MCF 10A (cell line): ENCODE results near the gene GADD45B. TPM values are rescaled to one million over a fixed set of nuclear protein-coding genes. Genes with fewer than 3 reads are reported as not detected.

Source experiments
- BruUV-seq: library from RNA; stranded (reverse); fragments of 400-500 nt; replicated peaks from 2 replicates; lab custom pipeline; 2021; lab: Mats Ljungman, UMichigan
- CTCF ChIA-PET: fragments of 300-600 bp; sonication (Branson Sonifier 250); formaldehyde crosslinking; extraction: SDS; loops from one replicate; lab custom pipeline; 2021; ENCODE audit warnings: antibody characterized with exemption, inconsistent platforms; lab: Yijun Ruan, JAX
- POLR2A ChIA-PET: fragments of 300-600, 350-650 bp; sonication (Branson Sonifier 250); formaldehyde crosslinking; extraction: SDS; loops from one replicate; lab custom pipeline; 2020; ENCODE audit warnings: antibody characterized with exemption, inconsistent platforms; lab: Yijun Ruan, JAX
- DNase-seq: peaks from one replicate; pipeline ENCODE4 v3.0.0-alpha.2; 2018; ENCODE audit not compliant: unreplicated experiment
- H3K27ac Mint-ChIP-seq: one replicate; pipeline ENCODE4 v1.8.0; 2022; ENCODE audit warnings: mild to moderate bottlenecking, low read depth, mixed read lengths; ENCODE audit not compliant: unreplicated experiment
- H3K27me3 Mint-ChIP-seq: one replicate; pipeline ENCODE4 v1.8.0; 2022; ENCODE audit warnings: mixed read lengths; ENCODE audit not compliant: insufficient read depth, unreplicated experiment
- H3K36me3 Mint-ChIP-seq: one replicate; pipeline ENCODE4 v1.8.0; 2022; ENCODE audit warnings: mild to moderate bottlenecking, moderate library complexity, mixed read lengths; ENCODE audit not compliant: insufficient read depth, unreplicated experiment
- H3K4me1 Mint-ChIP-seq: one replicate; pipeline ENCODE4 v1.8.0; 2022; ENCODE audit warnings: mixed read lengths; ENCODE audit not compliant: insufficient read depth, unreplicated experiment
- H3K4me3 Mint-ChIP-seq: one replicate; pipeline ENCODE4 v1.8.0; 2022; ENCODE audit warnings: mild to moderate bottlenecking, moderate library complexity, mixed read lengths; ENCODE audit not compliant: unreplicated experiment
- H3K9me3 Mint-ChIP-seq: one replicate; pipeline ENCODE4 v1.8.0; 2022; ENCODE audit warnings: mixed read lengths; ENCODE audit not compliant: unreplicated experiment
- CTCF ChIP-seq: fragments of 200-600 bp; IDR thresholded peaks from one replicate; pipeline ENCODE4 v1.8.0; 2022; ENCODE audit warnings: antibody characterized with exemption, mild to moderate bottlenecking; ENCODE audit not compliant: unreplicated experiment
- intact Hi-C: fragments of 100-400 bp; cut with micrococcal nuclease; formaldehyde crosslinking; loops from 2 replicates; pipeline ENCODE4 v1.14.1; 2022
- total RNA-seq: library from RNA; stranded (reverse); gene quantifications from 2 replicates; pipeline ENCODE4 v1.2.3, GENCODE V29; 2022

The GADD45B gene
- total RNA-seq, 1 experiment from 2014 or later, result 53.8 TPM

DNA sequence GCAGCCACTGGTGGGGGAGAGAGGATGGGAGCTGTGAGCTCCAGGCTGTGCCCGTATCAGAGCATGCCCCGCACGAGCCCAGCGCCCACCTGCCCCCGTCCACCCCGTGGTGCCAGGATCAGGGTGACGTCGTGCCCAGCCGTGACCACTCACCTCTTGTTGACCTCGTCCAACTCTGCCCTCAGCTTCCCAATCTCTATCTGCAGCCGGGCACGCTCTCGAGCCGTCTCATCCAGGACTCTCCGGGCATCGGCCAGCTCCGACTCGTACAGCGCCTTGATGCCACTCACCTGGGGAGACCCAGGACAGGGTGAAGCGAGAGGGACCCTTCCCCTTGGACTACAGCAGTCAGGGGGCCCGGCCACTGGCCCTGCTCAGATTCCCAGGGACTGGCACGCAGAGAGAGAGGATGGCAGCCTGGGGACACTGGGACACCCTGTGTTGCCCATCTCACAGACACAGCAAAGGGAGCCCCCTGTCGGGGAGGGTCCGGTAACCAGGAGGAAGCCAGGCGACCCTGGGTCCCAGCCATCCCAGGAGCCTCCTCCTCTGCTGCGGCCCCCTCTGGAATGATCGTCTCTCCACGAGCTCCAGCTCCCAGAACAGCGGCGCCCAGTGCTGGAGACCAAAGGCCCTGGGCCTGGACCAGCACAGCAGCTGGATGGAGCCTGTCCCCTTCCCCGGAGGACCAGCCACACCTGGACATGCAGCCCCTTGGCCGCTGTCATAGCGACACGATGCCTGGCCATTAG is 31.5 kb upstream of the GADD45B start:
- no peaks in the 10 kb centered on the region for H3K4me1 Mint-ChIP-seq
- BruUV-seq, result no TSS peak
- no peak overlapping the region for H3K27ac Mint-ChIP-seq
- TF ChIP-seq CTCF, result no peak
- ChIA-PET CTCF (no interaction called here), POLR2A (interaction anchor here (1.1 kb wide), 1 partner anchor 17 kb away, joined by 5 read pairs; the partner anchor contains the start of gene TIMM13)
- no peak overlapping the region for H3K4me3 Mint-ChIP-seq
- H3K9me3 Mint-ChIP-seq, result peaks cover 8% of the 10 kb centered on the region
- intact Hi-C loops, result no loop called here
- no peak for DNase-seq
- H3K36me3 Mint-ChIP-seq, result peaks cover 27% of the 10 kb centered on the region
- no peaks in the 10 kb centered on the region for H3K27me3 Mint-ChIP-seq

GRCh38 chr19:2446381-2446780 is 29.5 kb upstream of the GADD45B start:
- intact Hi-C loops, result no loop called here
- Mint-ChIP-seq H3K9me3 (no peaks in the 10 kb centered on the region), H3K4me1 (no peaks in the 10 kb centered on the region), H3K4me3 (no peak overlapping the region), H3K27ac (no peak overlapping the region), H3K27me3 (no peaks in the 10 kb centered on the region), H3K36me3 (peaks cover 27% of the 10 kb centered on the region)
- CTCF ChIA-PET, result interaction anchor here (0.7 kb wide), 1 partner anchor 190 kb away, joined by 4 read pairs; no protein-coding TSS in a partner anchor
- no peak for DNase-seq
- no peak for TF ChIP-seq CTCF
- BruUV-seq, result no TSS peak
- POLR2A ChIA-PET, result no interaction called here

DNA sequence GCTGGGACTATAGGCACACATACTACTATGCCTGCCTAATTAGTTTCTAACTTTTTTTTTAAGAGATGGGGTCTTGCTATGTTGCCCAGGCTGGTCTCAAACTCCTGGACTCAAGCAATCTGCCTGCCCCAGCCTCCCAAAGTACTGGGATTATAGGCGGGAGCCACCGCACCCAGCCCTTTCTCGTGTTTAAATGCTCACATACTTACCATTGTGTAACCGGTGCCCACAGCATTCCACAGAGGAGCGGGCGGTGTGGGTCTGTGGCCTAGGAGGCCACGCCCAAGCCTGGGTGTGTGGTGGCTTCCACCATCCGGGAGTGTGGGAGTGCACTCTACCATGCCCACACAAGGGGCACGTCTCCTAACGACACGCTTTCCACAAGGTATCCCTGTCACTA is 26.9 kb upstream of the GADD45B start:
- intact Hi-C loops, result no loop called here
- CTCF ChIA-PET, result no interaction called here
- Mint-ChIP-seq H3K36me3 (peaks cover 22% of the 10 kb centered on the region), H3K27me3 (no peaks in the 10 kb centered on the region), H3K27ac (no peak overlapping the region), H3K9me3 (no peaks in the 10 kb centered on the region), H3K4me3 (no peak overlapping the region), H3K4me1 (no peaks in the 10 kb centered on the region)
- no peak for DNase-seq
- no TSS peak for BruUV-seq
- no peak for TF ChIP-seq CTCF
- POLR2A ChIA-PET, result interaction anchor here (1.1 kb wide), 1 partner anchor 22 kb away, joined by 3 read pairs; the partner anchor contains the start of gene TIMM13

DNA sequence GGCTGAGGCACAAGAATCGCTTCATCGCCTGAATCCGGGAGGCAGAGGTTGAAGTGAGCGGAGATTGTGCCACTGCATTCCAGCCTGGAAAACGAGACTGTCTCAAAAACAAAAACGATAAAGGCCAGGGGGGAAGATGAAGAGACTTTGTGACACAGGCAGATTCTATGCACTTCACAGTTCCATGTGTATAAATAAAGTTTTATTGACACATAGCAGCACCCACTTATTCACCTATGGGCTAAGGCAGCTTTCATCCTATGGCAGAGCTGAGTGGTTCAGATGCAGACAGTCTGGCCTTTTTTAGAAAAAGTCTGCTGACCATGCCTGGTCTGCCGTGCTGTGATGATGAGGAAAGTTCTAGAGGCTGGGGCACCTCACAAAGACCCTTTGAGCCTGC is 24.8 kb upstream of the GADD45B start:
- Mint-ChIP-seq H3K4me1 (peaks cover 10% of the 10 kb centered on the region), H3K9me3 (no peaks in the 10 kb centered on the region), H3K27ac (no peak overlapping the region), H3K4me3 (no peak overlapping the region), H3K36me3 (peaks cover 16% of the 10 kb centered on the region), H3K27me3 (no peaks in the 10 kb centered on the region)
- no peak for TF ChIP-seq CTCF
- DNase-seq, result no peak
- ChIA-PET CTCF (no interaction called here), POLR2A (no interaction called here)
- BruUV-seq, result no TSS peak
- intact Hi-C loops, result no loop called here
